HG03045 (cell line): ENCODE results near the gene TMEM115.

Experiments
- ATAC-seq: cut with Tn5 transposase; IDR thresholded peaks from one replicate; pipeline ENCODE4 v1.9.1; 2021; ENCODE audit warnings: mild to moderate bottlenecking, moderate library complexity; ENCODE audit not compliant: unreplicated experiment

Gene TMEM115

GRCh38 chr3:50358911-50359759, at the start of gene TMEM115:
Gene TMEM115 (minus strand): TSS chr3:50359521. CDS start chr3:50359063, 458 bp downstream.
- peak; percentile 99 for ATAC-seq

- ATAC-seq: no peak
Measured at GRCh38 chr3:50408443-50408944, 49.2 kb upstream of the TMEM115 start.

- no peak for ATAC-seq
Measured at GRCh38 chr3:50406487-50406886, 47.2 kb upstream of the TMEM115 start.

GRCh38 chr3:50405249-50405648, 45.9 kb upstream of the TMEM115 start:
- no peak for ATAC-seq

GRCh38 chr3:50401978-50402595, 42.8 kb upstream of the TMEM115 start:
- no peak for ATAC-seq

GRCh38 chr3:50396502-50396901, 37.2 kb upstream of the TMEM115 start:
- ATAC-seq: no peak

GRCh38 chr3:50395070-50395860, 35.9 kb upstream of the TMEM115 start:
- ATAC-seq: no peak

GRCh38 chr3:50393061-50393460, 33.7 kb upstream of the TMEM115 start:
- ATAC-seq: no peak

- ATAC-seq: no peak
Measured at GRCh38 chr3:50392101-50392715, 32.9 kb upstream of the TMEM115 start.

GRCh38 chr3:50390508-50391224, 31.3 kb upstream of the TMEM115 start:
- no peak for ATAC-seq

GRCh38 chr3:50389414-50389767, 30.1 kb upstream of the TMEM115 start:
- ATAC-seq: no peak

GRCh38 chr3:50388720-50389413, 29.5 kb upstream of the TMEM115 start:
- ATAC-seq: no peak

- no peak for ATAC-seq
Measured at GRCh38 chr3:50388016-50388719, 28.8 kb upstream of the TMEM115 start.

- ATAC-seq: no peak
Measured at GRCh38 chr3:50385754-50386153, 26.4 kb upstream of the TMEM115 start.

- no peak for ATAC-seq
Measured at GRCh38 chr3:50383750-50384149, 24.4 kb upstream of the TMEM115 start.

- ATAC-seq: no peak
Measured at GRCh38 chr3:50382722-50383121, 23.4 kb upstream of the TMEM115 start.

GRCh38 chr3:50381383-50381782, 22.1 kb upstream of the TMEM115 start:
- no peak for ATAC-seq

- no peak for ATAC-seq
Measured at GRCh38 chr3:50380405-50381085, 21.2 kb upstream of the TMEM115 start.

GRCh38 chr3:50378757-50379156, 19.4 kb upstream of the TMEM115 start:
- no peak for ATAC-seq
